ENCODE results near the gene NTN5.
"Not testable (repeated sequence)": the region's sequence is repeated elsewhere in the genome, so short reads cannot be mapped to it uniquely, and the experiment has no call there.

The NTN5 gene, protein sequence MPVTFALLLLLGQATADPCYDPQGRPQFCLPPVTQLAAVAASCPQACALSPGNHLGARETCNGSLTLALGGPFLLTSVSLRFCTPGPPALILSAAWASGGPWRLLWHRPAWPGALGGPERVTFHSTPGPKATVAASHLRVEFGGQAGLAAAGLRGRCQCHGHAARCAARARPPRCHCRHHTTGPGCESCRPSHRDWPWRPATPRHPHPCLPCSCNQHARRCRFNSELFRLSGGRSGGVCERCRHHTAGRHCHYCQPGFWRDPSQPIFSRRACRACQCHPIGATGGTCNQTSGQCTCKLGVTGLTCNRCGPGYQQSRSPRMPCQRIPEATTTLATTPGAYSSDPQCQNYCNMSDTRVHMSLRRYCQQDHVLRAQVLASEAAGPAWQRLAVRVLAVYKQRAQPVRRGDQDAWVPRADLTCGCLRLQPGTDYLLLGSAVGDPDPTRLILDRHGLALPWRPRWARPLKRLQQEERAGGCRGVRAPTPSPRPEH

DNA sequence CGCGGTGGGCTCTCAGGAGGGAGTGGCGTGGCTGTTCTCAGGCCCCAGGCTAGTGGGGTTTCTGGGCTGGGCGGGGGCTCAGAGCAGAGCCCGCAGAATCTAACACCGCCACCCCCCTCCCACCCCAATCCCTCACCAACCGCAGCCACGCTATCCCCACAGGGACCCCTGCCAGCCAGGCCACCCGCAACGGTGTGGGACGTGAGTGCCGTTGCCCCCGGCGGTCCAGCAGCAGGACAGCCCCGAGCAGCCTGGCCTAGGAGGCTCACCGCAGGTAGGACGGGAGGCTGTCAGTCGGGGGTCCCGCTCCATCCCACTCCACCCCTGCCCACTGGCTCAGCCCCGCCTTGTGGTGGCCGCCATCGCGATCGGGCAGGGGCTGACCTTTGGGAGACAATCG is at the start of gene NTN5:
TSS of gene NTN5 (minus strand) at position 24 of the 400 bp plus-strand sequence. CDS start 2,031 bp downstream, outside the sequence.
- in situ Hi-C loops (cut with HindIII; ENCODE audit: low sequenced_read_pairs): no loop called here

DNA sequence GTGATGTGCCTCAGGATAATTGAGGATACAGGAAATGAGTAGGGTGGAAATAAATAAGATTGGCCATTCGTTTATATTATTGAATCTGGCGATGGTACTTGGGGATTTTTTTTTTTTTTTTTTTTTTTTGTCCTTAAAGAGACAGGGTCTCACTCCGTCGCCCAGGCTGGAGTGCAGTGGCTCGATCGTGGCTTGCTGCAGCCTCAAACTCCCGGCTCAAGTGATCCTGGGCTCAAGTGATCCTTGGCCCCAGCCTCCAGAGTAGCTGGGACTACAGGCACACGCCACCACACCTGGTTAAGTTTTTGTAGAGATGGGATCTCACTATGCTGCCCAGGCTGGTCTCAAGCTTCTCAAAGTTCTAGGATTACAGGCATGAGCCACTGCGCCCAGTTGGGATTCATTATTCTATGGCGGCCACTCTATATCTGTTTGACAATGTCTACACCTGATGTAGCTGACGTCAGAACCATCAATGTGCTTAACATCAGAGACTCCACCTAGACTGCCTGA is 49.4 kb upstream of the NTN5 start:
- in situ Hi-C loops (cut with HindIII; ENCODE audit: low sequenced_read_pairs): no loop called here

DNA sequence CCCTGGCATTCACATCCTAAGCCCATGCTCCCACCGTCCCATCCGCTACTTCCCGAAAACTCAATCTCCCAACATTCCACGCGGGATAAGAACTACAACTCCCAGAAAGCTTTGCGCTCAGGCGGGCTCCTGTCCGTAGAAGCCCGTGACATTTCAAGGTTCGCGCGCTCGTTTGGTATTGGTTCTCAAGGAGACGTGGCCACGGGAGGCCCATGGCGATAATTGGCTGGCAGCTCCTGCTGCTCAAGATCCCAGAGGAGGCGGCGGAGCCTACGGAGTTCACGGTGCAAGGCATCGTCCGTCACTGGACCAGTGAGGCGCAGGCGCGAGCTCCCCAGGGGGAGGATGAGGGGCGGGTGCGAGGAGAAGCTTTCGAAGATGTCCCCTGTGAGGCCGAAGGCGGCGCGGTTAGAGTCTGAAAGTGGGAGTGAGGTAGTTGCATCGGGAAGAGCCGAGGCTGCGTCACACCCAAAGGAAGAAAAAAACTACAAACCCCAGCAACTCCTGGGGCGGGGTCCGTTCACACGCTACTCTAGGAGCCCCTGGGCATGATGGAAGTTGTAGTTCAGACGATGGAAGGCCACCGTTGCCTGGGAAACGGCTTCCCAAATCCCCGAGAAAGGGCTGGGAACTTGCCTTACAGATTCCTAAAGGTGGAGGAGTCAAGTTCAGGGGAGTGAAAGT is 47.9 kb upstream of the NTN5 start:
- in situ Hi-C loops (cut with HindIII; ENCODE audit: low sequenced_read_pairs): no loop called here

DNA sequence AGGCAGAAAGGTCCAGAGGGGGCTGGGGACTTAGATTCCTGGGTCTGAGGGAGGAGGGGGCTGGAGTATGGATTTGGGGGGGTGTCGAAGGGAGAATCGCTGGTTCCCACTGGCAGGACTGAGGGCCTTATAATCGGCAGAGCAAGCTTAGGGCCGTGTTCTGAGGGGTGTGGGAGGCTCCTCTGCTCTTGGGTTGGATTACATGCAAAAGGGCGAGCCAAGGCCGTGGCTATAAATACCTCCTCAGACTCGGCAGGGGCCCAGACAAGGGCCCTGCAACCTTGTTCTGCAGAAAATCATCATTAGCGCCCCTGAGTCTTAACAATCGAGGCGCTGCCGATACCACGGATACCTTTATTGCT is 47.4 kb upstream of the NTN5 start:
- in situ Hi-C loops (cut with HindIII; ENCODE audit: low sequenced_read_pairs): no loop called here

DNA sequence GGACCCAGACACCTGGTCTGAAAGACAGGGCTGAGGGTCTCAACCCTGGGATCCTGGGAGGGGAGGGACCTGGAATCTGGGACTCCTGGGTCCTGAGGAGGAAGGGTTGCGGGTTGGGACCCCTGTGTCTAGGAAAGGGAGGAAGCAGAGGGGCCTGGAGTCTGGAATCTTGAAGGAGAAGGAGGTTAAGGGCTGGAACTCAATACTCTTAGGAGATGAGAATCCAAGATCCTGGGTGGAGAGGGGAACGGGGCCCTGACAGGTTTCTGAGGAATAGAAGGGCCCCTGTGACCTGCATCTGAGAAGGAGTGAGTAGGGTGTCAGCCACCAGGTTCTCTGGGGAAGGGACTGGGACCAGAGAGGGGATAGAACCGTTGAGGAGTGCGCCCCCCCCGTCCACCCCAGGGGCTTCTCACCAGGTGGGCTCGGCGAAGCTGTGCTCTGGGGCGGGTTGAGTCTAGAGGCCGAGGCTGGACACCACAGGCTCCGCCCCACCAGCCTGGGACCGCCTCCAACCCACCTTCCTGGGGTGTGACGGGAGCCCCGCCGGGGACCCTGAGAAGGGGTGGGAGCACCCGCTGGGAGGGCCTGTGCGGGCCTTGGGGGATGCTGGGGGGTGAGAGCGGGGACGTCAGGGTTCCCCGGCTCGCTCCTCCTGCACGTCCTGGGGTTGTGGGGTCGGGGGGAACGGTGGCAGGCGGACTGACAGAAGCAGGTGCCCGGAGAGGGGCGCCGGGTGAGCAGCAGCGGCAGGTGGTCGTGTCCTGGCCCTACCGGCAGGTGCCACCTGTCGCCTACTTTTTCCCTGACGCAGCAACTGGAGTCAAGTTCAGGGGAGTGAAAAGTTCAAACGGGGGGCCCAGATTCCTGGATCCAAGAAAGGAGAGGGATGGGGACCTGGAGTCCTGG is 46.7 kb upstream of the NTN5 start, which contains the start of gene MAMSTR:
TSS of gene MAMSTR (minus strand) at position 463 of the 909 bp plus-strand sequence. CDS start 694 bp downstream, outside the sequence.
- in situ Hi-C loops (cut with HindIII; ENCODE audit: low sequenced_read_pairs): no loop called here

DNA sequence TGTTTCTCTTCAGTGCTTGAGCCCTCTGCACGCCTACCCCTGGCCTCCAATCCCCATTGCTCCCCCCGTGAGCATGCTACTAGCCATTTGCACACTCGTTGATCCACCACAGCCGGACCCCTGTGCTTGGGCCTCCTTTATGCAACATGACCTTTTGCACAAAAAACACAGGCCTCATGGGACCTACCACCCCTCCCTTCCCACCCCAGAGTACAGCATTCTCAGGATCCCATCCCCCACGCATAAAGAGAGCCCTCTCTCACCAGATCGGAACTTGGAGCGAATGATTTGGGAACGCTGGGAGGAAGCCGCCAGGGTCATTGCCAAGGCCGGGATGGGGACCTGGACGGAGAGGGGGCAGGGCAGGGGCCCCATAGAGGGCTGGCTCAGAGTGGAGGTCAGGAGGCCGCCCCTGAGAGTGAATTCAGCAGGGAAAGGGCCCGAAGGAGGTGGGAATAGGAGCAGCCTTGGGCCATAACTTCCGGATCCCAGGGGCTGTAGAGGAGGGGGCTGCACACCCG is 46.0 kb upstream of the NTN5 start:
- in situ Hi-C loops (cut with HindIII; ENCODE audit: low sequenced_read_pairs): no loop called here

DNA sequence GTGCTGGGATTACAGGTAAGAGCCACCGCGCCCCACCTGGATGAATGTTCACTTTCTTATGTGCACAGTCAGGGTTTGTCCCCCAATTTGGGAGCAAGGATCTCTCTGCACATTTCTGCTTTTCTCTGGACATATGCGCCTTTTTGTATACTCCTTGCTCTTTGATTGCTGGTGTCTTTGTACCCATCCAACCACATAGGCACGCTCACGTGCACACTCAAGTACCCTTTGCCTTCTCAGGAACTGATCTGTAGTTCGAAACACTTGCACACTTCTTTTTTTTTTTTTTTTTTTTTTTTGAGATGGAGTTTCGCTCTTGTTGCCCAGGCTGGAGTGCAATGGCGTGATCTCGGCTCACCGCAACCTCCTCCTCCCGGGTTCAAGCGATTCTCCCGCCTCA is 45.3 kb upstream of the NTN5 start:
- in situ Hi-C loops (cut with HindIII; ENCODE audit: low sequenced_read_pairs): not testable (repeated sequence)

DNA sequence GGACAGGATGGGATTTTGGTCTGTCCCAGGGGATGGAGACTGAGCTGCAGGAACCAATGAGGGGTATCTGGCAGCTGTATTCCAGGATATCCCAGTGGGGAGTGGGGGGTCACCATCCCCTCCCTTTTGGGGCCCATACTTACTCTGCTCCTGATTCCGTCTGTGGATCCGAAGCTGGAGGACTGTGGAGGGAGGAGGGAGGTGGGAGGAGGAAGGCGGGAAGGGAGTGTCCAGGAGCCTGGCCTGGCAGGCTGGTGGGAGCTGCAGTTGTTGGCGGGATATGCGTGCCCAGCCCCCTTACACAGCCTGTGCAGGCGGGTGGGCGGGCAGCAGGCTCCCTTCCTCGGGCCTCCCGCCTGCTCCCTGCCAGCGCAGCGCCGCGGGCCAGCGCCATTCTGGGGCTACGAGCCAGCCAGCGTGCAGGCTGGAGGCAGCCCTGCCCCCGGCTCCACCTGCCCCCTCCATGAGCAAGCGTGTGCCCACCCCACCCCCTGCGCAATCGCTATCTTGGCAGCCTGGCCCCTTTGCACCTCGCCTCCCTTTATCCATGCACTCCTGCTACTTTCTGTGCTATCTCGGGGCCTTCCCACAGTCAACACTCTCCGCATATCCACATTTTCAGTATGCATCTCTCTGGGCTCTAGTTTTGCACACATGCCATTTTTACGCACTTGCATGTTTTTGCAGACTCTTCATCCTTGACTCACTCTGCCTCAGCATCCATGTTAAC is 43.9 kb upstream of the NTN5 start:
- in situ Hi-C loops (cut with HindIII; ENCODE audit: low sequenced_read_pairs): no loop called here

DNA sequence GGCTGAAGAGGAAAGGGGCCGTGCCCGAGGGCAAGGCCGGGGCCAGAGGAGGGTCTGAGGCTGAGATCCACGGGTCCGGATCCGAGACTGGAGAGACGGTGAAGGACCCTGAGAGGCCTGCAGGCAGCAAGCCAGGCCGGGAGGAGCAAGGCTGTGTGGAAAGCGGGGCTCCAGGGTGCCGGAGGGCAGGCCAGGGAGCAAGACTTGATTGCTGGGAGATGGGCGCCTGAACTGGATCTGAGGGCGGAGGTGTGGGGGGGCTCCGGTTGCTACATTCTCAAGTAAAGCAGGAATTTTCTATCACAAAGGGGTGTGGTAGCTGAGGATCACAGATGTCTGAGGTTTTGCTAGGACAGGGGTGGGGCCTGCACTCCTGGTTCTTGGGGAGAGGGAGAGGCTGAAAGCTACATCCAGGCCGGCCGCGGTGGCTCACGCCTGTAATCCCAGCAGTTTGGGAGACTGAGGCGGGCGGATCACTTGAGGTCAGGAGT is 42.9 kb upstream of the NTN5 start:
- in situ Hi-C loops (cut with HindIII; ENCODE audit: low sequenced_read_pairs): no loop called here

DNA sequence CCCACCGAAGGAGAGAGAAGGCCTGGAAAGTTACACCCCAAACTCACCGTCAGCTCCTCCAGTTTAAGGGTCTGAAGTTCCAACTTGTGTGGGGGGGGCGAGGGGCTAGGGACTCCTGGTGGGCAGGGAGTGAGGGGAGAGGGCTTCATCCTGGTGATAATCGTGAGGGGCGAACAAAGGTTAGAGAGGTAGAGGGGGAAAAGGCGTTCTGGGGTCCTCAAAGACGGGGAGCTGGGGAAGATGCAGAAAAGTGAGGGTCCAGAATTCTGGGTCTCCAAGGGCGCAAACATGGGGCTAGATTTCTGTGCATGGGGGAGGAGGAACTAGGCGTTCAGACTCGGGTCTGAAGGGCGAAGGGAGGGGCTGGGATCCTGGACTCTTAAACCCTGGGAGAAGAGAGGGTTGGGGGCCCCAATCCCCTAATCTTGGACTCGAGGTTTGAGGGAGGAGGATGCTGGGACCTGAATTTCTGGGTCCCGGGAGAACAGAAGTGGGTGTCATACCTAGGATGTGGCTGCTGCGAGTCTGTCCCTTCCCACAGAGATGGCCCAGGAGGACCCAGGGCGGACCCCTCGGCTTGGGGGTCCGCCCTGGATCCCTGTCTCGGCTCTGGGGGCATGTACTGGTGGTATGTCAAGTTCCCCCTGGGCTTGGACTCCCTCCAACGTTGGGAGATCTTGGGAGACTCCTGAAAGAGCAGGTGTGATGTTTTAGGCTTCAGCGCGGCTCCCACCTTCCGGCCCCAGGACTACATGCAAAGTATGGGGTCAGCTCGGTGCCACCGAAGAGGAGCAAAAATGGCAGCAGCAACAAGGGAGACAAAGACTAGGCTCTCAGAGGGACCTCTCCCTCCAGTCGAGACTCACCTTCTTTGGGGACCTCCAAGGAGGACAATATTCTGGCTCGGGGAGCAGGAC is 42.2 kb upstream of the NTN5 start:
- in situ Hi-C loops (cut with HindIII; ENCODE audit: low sequenced_read_pairs): no loop called here

DNA sequence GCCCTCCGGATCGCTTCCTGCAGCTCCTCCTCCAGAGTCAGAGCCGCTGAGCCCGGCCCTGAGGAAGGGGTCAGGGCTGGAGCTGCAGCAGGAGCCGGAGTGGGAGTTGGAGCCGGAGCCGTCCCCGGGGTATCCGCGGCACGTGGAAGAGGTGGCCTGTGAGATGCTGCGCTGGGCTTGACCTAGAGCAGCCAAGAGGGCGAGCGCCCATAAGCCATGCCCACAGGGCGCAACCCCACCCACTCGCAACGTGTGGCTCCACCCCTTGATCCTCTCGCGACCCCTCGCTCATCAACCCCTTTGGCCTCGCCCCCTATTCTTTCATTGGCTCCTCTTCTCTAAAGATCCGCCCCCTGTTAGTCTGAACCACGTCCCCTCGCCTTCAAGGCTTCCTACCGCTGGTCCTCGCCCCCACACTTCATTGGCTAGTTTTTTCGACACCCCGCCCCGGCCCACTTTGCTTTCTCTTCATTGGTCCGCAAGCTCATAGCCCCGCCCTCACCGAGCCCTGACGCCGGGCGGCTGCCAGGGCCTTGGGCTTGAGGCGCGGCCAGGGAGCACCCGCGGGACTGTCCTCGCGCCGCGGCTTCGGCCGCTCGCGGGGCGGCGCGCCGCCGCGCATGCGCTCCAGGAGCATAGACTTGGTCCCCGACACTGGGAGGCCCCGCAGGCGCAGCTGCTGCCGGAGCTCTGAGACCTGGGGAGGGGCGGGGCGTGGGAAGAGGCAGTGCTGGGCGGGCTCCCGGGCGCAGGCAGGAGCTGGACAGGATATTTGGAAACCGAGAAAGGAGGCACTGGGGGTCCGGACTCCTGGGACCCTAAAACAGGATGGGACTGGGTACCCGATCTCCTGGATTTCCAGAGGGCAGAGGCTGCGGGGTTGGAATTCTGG is 41.3 kb upstream of the NTN5 start:
- in situ Hi-C loops (cut with HindIII; ENCODE audit: low sequenced_read_pairs): no loop called here

DNA sequence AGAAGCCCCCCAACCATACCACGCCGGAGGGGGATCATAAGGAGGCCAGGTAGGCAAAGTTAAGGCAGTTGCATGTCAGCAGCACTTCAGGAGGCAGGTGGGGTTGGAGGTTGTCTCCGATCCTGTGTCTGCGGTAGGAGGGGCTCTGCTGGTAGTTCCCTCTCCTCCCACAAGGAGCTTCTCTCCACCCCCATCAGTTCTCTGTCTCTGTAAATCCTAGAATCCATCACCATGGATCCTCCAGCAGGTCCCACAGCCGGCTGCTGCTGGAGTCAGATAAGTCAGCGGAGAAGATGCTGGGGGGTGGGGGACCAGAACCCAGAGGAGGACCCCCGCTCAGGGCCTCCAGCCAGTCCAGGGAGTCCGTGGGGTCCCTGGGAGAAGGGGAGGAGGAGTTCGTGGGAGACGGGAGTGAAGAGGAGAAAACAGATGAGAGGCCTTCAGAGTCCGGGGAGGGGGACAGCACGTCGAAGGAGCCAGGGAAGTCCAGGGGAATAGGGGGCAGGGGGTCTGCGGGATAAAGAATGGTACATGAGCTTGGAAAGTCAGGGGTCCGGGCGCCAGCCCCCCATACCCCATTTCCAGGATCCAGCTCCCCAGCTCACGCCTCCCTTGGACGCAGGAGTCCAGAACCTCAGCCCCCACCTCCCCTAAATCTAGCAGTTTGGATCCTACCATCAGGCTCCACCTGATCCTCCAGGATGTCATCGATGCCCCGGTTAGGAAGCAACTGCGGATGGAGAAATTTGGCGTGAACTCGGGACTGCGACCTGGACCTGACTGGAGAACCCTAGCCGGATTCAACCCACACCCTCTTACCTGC is 40.4 kb upstream of the NTN5 start:
- in situ Hi-C loops (cut with HindIII; ENCODE audit: low sequenced_read_pairs): no loop called here

DNA sequence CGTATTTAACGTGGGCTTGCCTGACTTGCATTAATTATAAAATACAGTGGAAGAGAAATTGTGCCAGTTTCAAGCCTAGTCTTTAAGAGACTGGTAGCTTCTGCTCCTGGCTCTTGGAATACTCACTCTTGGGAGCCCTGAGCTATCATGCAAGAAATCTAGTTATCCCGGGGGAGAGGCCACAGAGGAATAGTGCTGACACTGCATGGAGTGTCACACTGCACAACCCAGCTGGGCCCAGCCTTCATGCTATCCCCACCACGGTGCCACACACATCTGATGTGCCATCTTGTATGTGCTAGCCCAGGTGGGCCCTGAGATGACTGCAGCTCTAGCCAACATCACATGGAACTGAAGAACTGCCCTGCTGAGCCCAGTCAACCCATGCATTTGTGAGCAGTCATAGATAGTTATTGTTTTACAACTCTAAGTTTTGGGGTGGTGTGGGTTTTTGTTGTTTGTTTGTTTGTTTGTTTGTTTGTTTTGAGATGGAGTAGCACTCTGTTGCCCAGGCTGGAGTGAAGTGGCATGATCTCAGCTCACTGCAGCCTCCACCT is 38.4 kb upstream of the NTN5 start:
- in situ Hi-C loops (cut with HindIII; ENCODE audit: low sequenced_read_pairs): no loop called here

DNA sequence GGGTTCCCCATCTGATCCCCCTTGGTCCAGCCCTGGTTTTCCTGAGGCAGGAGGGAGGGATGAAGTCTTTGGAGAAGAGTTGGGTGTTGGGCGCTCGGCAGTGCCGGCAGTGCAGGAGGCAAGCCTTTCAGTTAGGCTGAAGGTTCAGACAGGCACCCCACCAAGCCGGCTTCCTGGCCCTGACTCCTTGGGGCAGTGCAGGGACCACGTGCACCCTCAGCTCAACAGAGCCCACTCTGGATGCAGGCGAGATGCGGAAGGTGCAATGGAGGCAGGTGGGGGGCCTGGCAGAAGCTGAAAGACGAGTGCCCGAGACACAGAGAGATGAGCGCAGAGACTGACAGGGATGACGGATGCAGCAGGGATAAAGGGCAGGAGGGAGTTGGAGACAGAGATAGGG is 35.7 kb upstream of the NTN5 start:
- in situ Hi-C loops (cut with HindIII; ENCODE audit: low sequenced_read_pairs): no loop called here

DNA sequence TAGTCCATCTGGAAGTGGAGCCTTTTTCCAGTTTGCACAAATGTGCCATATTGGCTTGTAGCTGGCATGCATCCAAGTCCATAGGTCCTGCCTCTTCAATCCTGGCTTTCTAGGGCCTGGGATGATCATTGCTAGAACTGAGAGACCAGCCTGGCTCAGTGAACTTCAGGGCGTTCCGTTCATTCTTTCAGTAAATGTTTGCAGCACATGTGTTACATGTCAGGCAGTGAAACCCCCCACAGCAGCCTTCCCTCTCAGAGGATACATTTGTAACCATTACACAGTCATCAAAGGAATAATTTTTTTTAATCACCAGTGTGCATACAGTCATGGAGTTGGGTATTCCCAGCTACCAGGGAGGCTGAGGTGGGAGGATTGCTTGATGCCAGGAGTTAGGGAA is 32.6 kb upstream of the NTN5 start:
- in situ Hi-C loops (cut with HindIII; ENCODE audit: low sequenced_read_pairs): no loop called here

DNA sequence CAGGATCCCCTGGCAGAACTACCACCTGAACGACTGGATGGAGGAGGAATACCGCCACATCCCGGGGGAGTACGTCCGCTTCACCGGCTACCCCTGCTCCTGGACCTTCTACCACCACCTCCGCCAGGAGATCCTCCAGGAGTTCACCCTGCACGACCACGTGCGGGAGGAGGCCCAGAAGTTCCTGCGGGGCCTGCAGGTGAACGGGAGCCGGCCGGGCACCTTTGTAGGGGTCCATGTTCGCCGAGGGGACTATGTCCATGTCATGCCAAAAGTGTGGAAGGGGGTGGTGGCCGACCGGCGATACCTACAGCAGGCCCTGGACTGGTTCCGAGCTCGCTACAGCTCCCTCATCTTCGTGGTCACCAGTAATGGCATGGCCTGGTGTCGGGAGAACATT is 30.5 kb upstream of the NTN5 start:
- in situ Hi-C loops (cut with HindIII; ENCODE audit: low sequenced_read_pairs): no loop called here

DNA sequence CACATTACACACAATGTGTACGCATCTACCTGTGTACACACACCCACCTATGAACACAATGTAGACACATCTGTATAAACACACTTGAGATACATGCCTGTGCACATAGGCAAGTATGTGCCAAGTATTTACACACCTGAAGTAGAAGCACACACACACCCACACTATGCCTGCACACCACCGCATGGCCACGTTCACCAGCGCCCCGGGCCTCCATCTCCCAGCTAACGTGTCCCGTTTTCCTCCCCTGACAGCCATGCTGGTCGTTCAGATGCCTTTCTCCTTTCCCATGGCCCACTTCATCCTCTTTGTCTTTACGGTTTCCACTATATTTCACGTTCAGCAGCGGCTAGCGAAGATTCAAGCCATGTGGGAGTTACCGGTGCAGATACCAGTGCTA is 29.9 kb upstream of the NTN5 start:
- in situ Hi-C loops (cut with HindIII; ENCODE audit: low sequenced_read_pairs): no loop called here
